GM20000 (cell line): ENCODE measurements around the gene RCVRN.

Experiments used
- DNase-seq: peaks from one replicate; pipeline ENCODE4 v3.0.0; 2012; ENCODE audit warnings: low spot score
- TF ChIP-seq, protein P1 (sequence below): IDR thresholded peaks from 2 replicates; pipeline ENCODE4 v1.5.1; 2012; ENCODE audit warnings: mild to moderate bottlenecking, control low read depth; ENCODE audit errors: extremely low read depth, missing control alignments

Gene RCVRN

DNA sequence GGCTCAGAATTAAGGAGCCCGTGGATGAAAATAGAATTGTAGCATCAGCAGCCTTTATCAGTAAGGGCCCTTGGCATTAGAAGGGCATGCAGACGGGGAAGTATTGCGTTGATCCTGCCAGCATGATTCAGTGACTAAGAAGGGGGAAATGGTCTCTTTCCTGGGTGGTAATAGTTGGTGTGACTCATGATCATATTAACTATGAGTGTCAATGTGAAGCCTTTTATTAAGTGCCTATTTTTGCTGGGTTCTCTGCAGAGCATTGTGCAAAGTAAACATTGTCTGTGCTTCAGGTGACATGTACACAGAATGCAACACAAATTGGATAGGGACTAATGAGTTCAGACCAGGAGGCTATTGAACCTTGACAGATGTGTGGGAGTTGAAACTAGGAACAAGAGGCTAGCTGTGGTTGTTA lies 24.5 kb downstream of the RCVRN start:
- TF ChIP-seq, protein P1, sequence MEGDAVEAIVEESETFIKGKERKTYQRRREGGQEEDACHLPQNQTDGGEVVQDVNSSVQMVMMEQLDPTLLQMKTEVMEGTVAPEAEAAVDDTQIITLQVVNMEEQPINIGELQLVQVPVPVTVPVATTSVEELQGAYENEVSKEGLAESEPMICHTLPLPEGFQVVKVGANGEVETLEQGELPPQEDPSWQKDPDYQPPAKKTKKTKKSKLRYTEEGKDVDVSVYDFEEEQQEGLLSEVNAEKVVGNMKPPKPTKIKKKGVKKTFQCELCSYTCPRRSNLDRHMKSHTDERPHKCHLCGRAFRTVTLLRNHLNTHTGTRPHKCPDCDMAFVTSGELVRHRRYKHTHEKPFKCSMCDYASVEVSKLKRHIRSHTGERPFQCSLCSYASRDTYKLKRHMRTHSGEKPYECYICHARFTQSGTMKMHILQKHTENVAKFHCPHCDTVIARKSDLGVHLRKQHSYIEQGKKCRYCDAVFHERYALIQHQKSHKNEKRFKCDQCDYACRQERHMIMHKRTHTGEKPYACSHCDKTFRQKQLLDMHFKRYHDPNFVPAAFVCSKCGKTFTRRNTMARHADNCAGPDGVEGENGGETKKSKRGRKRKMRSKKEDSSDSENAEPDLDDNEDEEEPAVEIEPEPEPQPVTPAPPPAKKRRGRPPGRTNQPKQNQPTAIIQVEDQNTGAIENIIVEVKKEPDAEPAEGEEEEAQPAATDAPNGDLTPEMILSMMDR: no peak
- peak; percentile 32 for DNase-seq

DNA sequence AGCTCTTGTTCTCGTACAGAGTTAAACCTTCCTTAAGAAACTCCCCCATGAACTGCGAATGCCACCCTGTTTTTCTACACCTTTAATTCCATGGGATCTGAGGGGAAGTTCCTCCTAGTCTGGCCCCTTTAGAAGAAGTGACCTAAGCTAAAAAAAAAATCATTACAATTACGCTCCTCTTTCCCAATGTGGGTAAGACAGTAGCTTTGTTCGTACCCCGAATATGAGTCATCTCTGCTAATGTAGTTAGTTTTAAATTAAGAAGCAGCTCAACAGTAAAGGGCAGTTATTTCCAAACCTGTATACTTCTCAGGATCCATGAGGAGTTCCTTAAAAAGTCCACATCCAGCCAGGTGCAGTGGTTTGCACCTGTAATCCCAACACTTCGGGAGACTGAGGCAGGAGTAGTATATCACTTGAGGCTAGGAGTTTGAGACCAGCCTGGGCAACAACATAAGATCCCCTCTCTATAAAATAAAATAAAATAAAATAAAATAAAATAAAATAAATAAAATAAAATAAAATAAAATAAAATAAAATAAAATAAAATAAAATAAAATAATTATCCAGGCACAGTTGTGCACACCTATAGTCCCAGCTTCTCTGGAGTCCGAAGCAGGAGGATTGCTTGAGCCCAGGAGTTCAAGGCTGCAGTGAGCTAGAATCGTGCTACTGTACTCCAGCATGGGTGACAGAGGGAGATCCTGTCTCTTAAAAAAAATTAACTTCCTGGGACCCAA lies 26.1 kb downstream of the RCVRN start:
- no peak for DNase-seq
- TF ChIP-seq, protein P1: no peak

DNA sequence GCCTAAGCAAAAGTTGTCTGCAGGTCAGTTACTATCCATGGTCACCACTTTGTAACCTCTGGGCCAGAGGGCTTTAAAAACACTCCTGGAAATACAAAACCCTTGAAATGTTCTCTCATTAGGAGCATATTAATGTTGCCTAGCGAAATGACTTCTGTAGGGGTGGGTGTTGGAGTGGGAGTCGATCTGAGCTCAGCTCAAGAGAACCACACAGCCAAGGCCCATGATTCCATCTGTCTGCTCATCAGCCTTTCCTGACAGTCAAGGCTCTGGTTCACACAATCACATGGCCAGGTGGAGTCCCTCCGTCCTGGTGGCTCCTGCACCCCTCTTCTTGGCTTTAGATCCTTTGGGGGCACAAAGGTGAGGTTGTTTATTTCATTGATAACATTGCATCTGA lies 26.7 kb downstream of the RCVRN start:
- TF ChIP-seq, protein P1: no peak
- no peak for DNase-seq

DNA sequence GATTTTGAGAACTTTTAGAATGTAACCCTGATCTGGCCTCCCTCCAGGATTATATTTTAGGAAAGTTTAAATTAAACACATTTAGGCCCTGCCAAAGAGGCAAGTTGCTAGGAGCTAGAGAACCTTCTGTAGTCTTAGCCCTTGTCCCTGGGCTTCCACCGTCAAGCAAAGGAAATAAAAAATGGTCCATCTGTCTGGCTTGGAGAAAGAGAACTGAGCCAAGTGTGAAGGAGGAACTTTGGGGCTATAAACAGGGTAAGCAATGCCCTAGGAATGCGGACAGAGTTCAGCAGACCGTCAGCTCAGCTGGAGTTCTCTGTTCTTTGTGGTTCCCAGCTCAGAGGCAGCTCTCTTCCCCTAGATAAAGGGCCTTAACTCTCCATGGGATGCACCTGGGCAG lies 29.6 kb downstream of the RCVRN start:
- DNase-seq: no peak
- TF ChIP-seq, protein P1: no peak

DNA sequence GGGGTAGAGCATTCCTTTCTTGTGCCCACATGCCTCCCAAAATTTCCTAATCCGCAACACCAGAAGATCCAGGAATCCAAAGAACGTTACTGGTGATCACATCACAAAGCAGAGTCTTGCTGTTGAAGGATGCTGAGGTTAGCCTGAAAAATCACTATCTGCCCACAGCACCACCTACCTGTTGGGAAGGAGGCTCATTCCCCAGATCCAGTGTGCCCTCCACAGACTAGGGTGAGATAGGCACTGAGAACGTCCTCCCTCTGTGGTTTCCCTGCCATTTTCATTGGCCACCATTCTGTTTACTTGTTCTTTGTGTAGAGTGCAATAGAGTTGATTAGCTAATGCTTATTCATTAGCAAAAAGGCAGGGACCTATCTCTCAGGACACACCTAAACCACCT lies 30.3 kb downstream of the RCVRN start:
- TF ChIP-seq, protein P1: no peak
- no peak for DNase-seq

DNA sequence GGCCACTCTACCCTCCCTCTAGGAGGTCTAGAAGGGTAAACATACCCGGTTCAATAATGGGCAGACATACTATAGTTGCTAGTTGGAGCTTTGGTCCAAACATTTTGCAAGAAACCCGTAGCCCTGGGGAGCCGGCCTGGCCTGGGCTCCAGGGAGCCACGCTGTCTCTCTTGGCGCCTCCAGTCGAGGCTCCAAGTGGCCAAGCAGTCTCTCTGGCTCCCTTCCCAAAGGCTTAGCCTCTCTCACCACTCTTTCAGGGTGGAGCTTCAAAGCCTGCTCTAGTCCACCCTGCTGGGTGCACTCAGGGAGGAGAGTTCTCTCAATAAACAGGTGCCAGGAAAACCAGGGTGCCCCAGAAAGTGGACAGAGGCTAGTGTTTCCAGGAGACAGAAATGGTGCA lies 32.2 kb downstream of the RCVRN start:
- DNase-seq: no peak
- TF ChIP-seq, protein P1: no peak

DNA sequence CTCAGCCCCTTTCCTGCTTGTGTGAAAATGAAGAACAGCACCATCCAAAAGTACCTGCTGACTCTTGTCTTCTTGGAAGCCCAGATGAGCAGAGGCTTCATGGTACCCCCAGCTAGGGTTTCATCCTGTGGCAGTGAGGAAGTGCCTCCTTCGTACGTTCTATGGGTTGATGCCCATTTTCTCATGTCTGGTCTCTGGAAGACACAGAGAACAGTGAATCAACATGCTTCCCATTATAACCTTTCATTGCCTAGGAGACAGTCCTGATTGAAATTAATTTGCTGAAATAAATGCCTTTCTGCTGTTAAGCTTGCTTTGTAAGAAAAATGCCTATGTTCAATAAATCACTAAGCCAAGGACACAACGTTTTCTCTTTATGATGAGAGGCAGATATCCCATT lies 36.5 kb downstream of the RCVRN start:
- DNase-seq: no peak
- TF ChIP-seq, protein P1: no peak
